ENCODE data around the gene CSTF3.
"Not testable (repeated sequence)": the region's sequence is repeated elsewhere in the genome, so short reads cannot be mapped to it uniquely, and the experiment has no call there.

CSTF3 gene

DNA sequence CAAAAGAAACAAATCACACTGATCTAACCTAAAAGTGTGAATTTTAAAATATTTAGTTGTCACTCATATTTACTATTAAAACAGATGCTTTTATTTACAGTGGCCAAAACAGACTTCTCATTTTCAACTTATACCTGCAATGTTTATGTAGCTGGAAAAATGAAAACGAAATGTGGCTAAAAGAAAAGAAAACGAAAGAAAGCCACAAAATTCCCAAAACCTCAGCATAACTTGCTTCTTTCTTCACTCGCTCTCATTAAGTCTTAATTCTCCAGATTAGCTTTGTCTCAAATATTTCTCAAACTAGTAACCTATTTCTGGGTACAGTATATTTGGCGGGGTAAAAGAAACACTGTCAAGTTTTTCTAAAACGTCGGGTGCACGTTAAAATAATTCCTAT, 693 bp downstream of the CSTF3 start:
- H3K4me3 ChIP-seq (ENCODE audit: low read depth, low read length): peak overlapping the region; percentile 86
- DNase-seq (ENCODE audit: low read depth): no peak
- no peak for TF ChIP-seq CTCF (conservative IDR thresholded peaks at IDR 0.05; ENCODE audit: low read depth, low read length)

- peak overlapping the region; percentile 86 for H3K4me3 ChIP-seq (ENCODE audit: low read depth, low read length)
- peak; percentile 71 for DNase-seq (ENCODE audit: low read depth)
These were observed 1.1 kb downstream of the CSTF3 start for GRCh38 chr11:33160136-33160535.

DNA sequence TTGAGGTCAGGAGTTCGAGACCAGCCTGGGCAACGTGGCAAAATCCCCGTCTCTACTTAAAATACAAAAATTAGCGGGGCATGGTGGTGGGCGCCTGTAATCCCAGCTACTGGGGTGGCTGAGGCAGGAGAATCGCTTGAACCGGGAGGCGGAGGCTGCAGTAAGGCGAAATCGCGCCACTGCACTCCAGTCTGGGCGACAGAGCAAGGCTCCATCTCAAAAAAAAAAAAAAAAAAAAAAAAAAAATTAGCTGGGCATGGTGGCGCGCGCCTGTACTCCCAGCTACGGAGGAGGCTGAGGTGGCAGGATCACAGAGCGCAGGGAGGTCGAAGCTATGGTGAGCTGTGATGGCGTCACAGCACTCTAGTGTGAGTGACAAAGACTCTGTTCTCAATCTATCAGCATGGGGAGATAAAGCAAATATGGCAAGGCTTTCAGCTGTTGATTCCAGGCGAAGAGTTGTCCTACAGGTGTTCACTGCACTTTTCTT, 1.9 kb downstream of the CSTF3 start:
- not testable (repeated sequence) for DNase-seq (ENCODE audit: low read depth)
- H3K4me3 ChIP-seq (ENCODE audit: low read depth, low read length): peak overlapping the region; percentile 86

More at GRCh38 chr11:33160136-33160535, 1.1 kb downstream of the CSTF3 start:
- TF ChIP-seq CTCF (conservative IDR thresholded peaks at IDR 0.05; ENCODE audit: low read depth, low read length): no peak

DNA sequence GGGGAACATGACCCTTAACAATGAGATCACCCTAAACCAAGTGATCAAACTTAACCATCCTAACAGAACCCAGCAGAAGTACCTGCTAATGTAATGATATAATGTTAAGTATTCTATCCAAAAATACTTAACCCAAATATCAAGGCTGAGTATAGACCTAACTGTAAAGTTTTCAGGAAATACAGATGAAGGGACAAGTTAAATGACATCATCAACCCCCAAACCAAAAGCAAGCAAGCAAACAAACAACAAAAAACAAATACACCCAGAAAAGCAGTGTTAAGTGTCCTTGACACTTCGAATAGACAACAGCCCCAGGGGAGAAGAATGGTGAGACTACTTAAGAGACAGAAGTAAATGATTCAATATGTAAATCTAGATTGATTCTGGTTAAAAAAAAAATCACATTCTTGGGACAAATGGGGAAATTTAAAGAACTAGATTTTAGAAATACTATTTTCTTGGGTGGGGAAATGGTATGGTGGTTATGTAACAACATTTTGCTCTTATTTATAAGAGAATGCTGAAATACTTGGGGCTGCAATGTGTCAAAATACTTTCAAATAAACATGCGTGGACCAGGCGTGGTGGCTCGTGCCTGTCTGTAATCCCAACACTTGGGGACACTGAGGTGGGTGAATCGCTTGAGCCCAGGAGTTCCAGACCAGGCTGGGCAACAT, 2.5 kb downstream of the CSTF3 start:
- no peak for DNase-seq (ENCODE audit: low read depth)
- no peak overlapping the region for H3K4me3 ChIP-seq (ENCODE audit: low read depth, low read length)

DNA sequence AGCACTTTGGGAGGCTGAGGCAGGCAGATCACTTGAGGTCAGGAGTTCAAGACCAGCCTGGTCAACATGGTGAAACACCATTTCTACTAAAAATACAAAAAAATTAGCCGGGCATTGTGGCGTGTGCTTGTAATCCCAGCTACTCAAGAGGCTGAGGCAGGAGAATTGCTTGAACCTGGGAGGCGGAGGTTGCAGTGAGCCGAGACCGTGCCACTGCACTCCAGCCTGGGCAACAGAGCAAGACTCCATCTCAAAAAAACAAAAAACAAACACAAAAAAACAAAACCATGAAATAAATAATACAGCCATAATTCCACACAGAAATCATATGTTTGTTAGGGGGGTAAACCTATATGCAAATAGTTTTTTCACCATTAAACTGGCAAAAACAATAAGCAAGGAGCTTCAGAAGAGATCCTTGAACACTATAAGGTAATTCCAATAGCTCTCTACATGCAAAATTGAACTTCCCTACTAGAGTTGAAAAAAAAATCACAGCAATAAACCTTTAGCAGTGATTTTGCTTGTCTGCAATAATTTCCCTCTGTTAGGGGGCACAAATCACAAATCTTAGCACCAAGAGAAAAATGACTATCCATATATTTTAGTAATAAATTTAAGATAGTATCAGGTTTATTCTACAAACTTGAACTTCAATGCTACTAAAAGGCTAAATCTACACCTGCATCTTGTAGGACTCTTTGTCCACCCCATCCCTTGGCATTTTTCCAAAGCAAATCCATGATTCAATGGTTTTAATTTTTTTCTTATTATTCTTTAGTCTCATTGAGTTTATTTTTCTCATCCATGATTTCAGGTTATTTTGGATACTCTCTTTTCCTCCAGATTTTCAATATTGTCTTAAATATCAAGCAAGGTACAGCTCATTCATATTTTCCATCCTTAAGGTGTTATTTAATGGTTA, 3.9 kb downstream of the CSTF3 start:
- no peak overlapping the region for H3K4me3 ChIP-seq (ENCODE audit: low read depth, low read length)
- no peak for TF ChIP-seq CTCF (conservative IDR thresholded peaks at IDR 0.05; ENCODE audit: low read depth, low read length)
- peak; percentile 34 for DNase-seq (ENCODE audit: low read depth)

More for the DNA sequence above, 2.5 kb downstream of the CSTF3 start:
- no peak for TF ChIP-seq CTCF (conservative IDR thresholded peaks at IDR 0.05; ENCODE audit: low read depth, low read length)

DNA sequence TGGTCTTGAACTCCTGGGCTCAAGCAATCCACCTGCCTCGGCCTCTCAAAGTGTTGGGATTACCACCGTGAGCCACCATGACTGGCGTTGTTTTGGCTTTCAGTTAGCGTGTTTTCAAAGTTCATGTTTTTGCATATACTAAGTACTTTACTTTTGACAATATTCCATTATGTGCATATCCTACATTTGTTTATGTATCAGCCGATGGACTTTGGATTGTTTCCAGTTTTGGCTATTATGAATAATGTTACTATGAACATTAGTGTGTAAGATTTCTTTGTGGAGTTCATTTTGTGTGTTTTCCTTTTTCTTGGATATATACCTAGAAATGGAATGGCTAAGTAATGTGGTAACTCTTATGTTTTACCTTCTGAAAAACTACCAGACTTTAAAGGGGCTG, 9.9 kb downstream of the CSTF3 start:
- DNase-seq (ENCODE audit: low read depth): no peak
- TF ChIP-seq CTCF (conservative IDR thresholded peaks at IDR 0.05; ENCODE audit: low read depth, low read length): no peak
- no peak overlapping the region for H3K4me3 ChIP-seq (ENCODE audit: low read depth, low read length)

DNA sequence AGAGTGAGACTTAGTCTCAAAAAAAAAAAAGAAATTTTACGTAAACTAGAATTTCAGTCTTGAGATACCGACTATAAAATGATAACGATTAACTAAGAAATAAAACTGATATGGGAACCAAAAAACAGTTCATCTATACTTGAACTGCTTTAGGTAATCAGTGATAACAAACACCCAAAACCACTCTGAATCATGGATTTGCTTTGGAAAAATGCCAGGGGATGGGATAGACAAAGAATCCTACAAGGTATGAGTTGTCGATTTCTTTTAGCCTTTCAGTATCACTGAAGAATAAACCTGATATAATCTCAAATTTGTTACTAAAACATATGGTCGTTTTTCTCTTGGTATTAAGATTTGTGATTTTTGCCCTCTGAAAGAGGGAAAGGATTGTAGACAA, 13.7 kb downstream of the CSTF3 start:
- TF ChIP-seq CTCF (conservative IDR thresholded peaks at IDR 0.05; ENCODE audit: low read depth, low read length): no peak
- H3K4me3 ChIP-seq (ENCODE audit: low read depth, low read length): no peak overlapping the region
- peak; percentile 24 for DNase-seq (ENCODE audit: low read depth)
